Panc1 (cell line): ENCODE measurements around the gene CREB5. TPM values are rescaled to one million over a fixed set of nuclear protein-coding genes. Genes with fewer than 3 reads are reported as not detected.

Source experiments
- ATAC-seq: fragments of 200-7000 bp; cut with Tn5 transposase; 2 replicates; pipeline ENCODE4 v1.9.1; 2020; ENCODE audit warnings: mild to moderate bottlenecking, moderate library complexity
- BruUV-seq: library from RNA; stranded (reverse); fragments of 400-500 nt; replicated peaks from 2 replicates; lab custom pipeline; 2021; lab: Mats Ljungman, UMichigan
- CTCF ChIA-PET: fragments of 300-600 bp; sonication (Branson Sonifier 250); formaldehyde crosslinking; loops from one replicate; lab custom pipeline; 2022; ENCODE audit warnings: antibody characterized with exemption; lab: Charles Lee
- POLR2A ChIA-PET: fragments of 300-600 bp; sonication (Branson Sonifier 250); formaldehyde crosslinking; loops from one replicate; lab custom pipeline; 2022; ENCODE audit warnings: antibody characterized with exemption; lab: Charles Lee
- DNase-seq: peaks from one replicate; pipeline ENCODE4 v3.0.0-alpha.2; 2010; ENCODE audit warnings: low read depth, low spot score
- H3K27ac ChIP-seq: 2 replicates; pipeline ENCODE4 v1.5.1; 2011; ENCODE audit warnings: mild to moderate bottlenecking, low read length, inconsistent platforms
- H3K27me3 ChIP-seq: fragments of 200-500 bp; sonication (Bioruptor generic); 2 replicates; pipeline ENCODE4 v1.6.0; 2014; ENCODE audit warnings: low read length, inconsistent platforms; ENCODE audit not compliant: control insufficient read depth, insufficient read depth
- H3K36me3 ChIP-seq: fragments of 200-500 bp; sonication (Bioruptor generic); 2 replicates; pipeline ENCODE4 v1.5.1; 2014; ENCODE audit warnings: inconsistent platforms, mild to moderate bottlenecking, low read length, moderate library complexity; ENCODE audit not compliant: control insufficient read depth, insufficient read depth
- H3K4me1 ChIP-seq: 2 replicates; pipeline ENCODE4 v1.5.1; 2011; ENCODE audit warnings: inconsistent platforms, mild to moderate bottlenecking, low read length, moderate library complexity; ENCODE audit not compliant: control insufficient read depth, insufficient read depth
- H3K4me3 ChIP-seq, 2 experiments: 2 replicates each; pipeline ENCODE4 v1.5.1; 2011 to 2012; ENCODE audit warnings: low read depth in 2 of 2, low read length in 2 of 2, mild to moderate bottlenecking in 2 of 2, inconsistent platforms in 1 of 2, moderate library complexity in 1 of 2
- H3K9me3 ChIP-seq: fragments of 200-500 bp; sonication (Bioruptor generic); 2 replicates; pipeline ENCODE4 v1.5.1; 2014; ENCODE audit warnings: low read depth, mild to moderate bottlenecking, inconsistent platforms, low read length, moderate library complexity; ENCODE audit not compliant: control insufficient read depth, insufficient read depth
- POLR2AphosphoS5 ChIP-seq: IDR thresholded peaks from 2 replicates; pipeline ENCODE4 v1.6.1; 2012; ENCODE audit warnings: mild to moderate bottlenecking, low read depth, low read length, moderate library complexity
- SIN3A ChIP-seq: IDR thresholded peaks from 2 replicates; pipeline ENCODE4 v1.6.1; 2012; ENCODE audit warnings: low read depth, mild to moderate bottlenecking, low read length, moderate library complexity, borderline replicate concordance; ENCODE audit not compliant: insufficient read depth
- TCF7L2 ChIP-seq: IDR thresholded peaks from 2 replicates; pipeline ENCODE4 v1.6.1; 2011; ENCODE audit warnings: mild to moderate bottlenecking, low read depth, low read length, inconsistent platforms
- in situ Hi-C: cut with HindIII; loops from 2 replicates; pipeline ENCODE4 v1.10.0; 2016; ENCODE audit warnings: low sequenced_read_pairs, low pct_unique_long_range_greater_than_20kb
- intact Hi-C: fragments of 100-400 bp; cut with micrococcal nuclease; formaldehyde crosslinking; loops from one replicate; pipeline ENCODE4 v1.10.0; 2022; ENCODE audit not compliant: unreplicated experiment
- total RNA-seq: library from RNA; stranded (reverse); gene quantifications from one replicate; pipeline ENCODE4 v1.2.1, GENCODE V29; 2021; ENCODE audit not compliant: unreplicated experiment
- TF ChIP-seq, protein P1 (sequence below): fragments of 450-650 bp; IDR thresholded peaks from 2 replicates; pipeline ENCODE4 v1.5.1; 2017; ENCODE audit warnings: mild to moderate bottlenecking
- TF ChIP-seq, protein P2 (sequence below), 2 experiments: IDR thresholded peaks; 2 replicates each; pipeline ENCODE4 v1.6.1; 2011 to 2012; ENCODE audit warnings: low read depth in 2 of 2, control low read depth in 1 of 2, low read length in 1 of 2, mild to moderate bottlenecking in 1 of 2, moderate library complexity in 1 of 2; ENCODE audit not compliant: insufficient read depth in 1 of 2

CREB5 gene
- total RNA-seq, 1 experiment from 2014 or later = 3.1 TPM

DNA sequence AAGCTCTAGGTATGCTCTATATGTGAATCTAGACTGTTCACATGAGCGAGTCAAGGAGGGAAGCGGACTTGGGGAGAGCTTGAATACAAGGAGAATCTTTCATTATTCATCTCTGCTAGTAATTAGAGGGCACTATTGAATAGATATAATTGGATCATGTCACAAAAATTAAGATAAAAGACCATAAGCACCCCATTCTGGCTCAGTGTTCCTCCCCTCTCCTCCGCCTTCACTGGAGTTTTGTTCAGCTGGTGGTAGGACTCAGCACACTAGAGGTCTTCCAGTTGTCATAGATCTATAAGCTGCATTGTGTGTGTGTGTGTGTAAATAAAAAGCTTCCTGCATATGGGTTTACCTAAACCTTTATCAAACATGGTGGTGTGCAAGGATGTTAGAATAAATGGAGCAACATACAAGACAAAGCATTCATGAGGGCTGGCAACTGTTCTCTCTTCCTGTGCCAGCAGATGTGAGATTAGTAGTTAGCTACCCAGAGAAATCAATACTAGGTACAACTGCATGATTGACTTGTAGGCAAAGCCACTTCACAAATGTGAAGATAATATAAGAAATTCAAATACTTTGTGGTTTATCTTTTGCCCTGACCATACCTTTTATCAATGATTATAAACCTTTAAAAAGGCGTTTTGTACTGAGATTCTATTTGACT is 142.6 kb downstream of the CREB5 start:
- no peak for TF ChIP-seq POLR2AphosphoS5
- TF ChIP-seq, protein P1, sequence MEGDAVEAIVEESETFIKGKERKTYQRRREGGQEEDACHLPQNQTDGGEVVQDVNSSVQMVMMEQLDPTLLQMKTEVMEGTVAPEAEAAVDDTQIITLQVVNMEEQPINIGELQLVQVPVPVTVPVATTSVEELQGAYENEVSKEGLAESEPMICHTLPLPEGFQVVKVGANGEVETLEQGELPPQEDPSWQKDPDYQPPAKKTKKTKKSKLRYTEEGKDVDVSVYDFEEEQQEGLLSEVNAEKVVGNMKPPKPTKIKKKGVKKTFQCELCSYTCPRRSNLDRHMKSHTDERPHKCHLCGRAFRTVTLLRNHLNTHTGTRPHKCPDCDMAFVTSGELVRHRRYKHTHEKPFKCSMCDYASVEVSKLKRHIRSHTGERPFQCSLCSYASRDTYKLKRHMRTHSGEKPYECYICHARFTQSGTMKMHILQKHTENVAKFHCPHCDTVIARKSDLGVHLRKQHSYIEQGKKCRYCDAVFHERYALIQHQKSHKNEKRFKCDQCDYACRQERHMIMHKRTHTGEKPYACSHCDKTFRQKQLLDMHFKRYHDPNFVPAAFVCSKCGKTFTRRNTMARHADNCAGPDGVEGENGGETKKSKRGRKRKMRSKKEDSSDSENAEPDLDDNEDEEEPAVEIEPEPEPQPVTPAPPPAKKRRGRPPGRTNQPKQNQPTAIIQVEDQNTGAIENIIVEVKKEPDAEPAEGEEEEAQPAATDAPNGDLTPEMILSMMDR = no peak
- TF ChIP-seq SIN3A = no peak
- TF ChIP-seq, protein P2, sequence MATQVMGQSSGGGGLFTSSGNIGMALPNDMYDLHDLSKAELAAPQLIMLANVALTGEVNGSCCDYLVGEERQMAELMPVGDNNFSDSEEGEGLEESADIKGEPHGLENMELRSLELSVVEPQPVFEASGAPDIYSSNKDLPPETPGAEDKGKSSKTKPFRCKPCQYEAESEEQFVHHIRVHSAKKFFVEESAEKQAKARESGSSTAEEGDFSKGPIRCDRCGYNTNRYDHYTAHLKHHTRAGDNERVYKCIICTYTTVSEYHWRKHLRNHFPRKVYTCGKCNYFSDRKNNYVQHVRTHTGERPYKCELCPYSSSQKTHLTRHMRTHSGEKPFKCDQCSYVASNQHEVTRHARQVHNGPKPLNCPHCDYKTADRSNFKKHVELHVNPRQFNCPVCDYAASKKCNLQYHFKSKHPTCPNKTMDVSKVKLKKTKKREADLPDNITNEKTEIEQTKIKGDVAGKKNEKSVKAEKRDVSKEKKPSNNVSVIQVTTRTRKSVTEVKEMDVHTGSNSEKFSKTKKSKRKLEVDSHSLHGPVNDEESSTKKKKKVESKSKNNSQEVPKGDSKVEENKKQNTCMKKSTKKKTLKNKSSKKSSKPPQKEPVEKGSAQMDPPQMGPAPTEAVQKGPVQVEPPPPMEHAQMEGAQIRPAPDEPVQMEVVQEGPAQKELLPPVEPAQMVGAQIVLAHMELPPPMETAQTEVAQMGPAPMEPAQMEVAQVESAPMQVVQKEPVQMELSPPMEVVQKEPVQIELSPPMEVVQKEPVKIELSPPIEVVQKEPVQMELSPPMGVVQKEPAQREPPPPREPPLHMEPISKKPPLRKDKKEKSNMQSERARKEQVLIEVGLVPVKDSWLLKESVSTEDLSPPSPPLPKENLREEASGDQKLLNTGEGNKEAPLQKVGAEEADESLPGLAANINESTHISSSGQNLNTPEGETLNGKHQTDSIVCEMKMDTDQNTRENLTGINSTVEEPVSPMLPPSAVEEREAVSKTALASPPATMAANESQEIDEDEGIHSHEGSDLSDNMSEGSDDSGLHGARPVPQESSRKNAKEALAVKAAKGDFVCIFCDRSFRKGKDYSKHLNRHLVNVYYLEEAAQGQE (IDR thresholded peaks at IDR 0.05; ENCODE audit: insufficient read depth in 1 of 2, low read depth in 2 of 2, low read length in 1 of 2) = no peak
- no peak for TF ChIP-seq TCF7L2
- in situ Hi-C loops (no loop called here), intact Hi-C loops (no loop called here)
- ATAC-seq = no peak
- no TSS peak for BruUV-seq
- no peak overlapping the region for H3K27ac ChIP-seq
- H3K4me3 ChIP-seq = no peak overlapping the region
- ChIA-PET POLR2A (interaction anchor here (0.5 kb wide), 1 partner anchor 729 kb away, joined by 3 read pairs; no protein-coding TSS in a partner anchor), CTCF (no interaction called here)
- H3K36me3 ChIP-seq = no peaks in the 10 kb centered on the region
- no peaks in the 10 kb centered on the region for H3K9me3 ChIP-seq
- no peak for DNase-seq
- H3K4me1 ChIP-seq = no peaks in the 10 kb centered on the region
- peaks cover 16% of the 10 kb centered on the region for H3K27me3 ChIP-seq

DNA sequence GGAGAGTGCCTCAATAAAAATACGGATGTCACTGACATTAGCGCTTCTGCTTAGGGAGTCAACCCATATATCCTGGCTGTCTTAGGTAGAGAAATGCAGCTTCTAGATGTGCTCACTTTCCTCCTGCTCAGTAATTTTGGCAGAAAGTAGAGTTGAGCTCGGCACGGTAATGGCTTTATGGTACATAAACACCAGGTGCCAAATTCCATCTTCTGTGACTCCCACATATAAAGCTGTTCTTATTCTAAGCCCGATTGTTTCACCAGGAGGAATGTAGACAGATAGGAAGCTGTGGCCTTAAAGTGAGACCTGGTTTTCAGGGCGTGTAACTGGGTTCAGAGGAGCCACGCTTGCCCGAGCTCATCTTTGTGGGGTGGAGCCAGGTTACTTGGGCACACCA is 143.7 kb downstream of the CREB5 start:
- no TSS peak for BruUV-seq
- Histone ChIP-seq H3K36me3 (no peaks in the 10 kb centered on the region), H3K27me3 (peaks cover 11% of the 10 kb centered on the region), H3K9me3 (no peaks in the 10 kb centered on the region), H3K4me3 (no peak overlapping the region), H3K4me1 (no peaks in the 10 kb centered on the region), H3K27ac (no peak overlapping the region)
- ATAC-seq (no peak), DNase-seq (no peak)
- CTCF ChIA-PET = no interaction called here
- TF ChIP-seq SIN3A (no peak), TCF7L2 (no peak), POLR2AphosphoS5 (no peak)
- TF ChIP-seq, protein P1 = no peak
- TF ChIP-seq, protein P2 (IDR thresholded peaks at IDR 0.05; ENCODE audit: insufficient read depth in 1 of 2, low read depth in 2 of 2, low read length in 1 of 2) = no peak
- POLR2A ChIA-PET = no interaction called here
- in situ Hi-C loops = no loop called here
- intact Hi-C loops = no loop called here
